ENCODE measurements around the gene RXRA. TPM values are rescaled to one million over a fixed set of nuclear protein-coding genes. Genes with fewer than 3 reads are reported as not detected.
A peak's percentile ranks its signal among the peaks of the same experiment; 100 is the strongest.

Gene RXRA
- total RNA-seq, 1 donor from 2014 or later, result 20.5 TPM

DNA sequence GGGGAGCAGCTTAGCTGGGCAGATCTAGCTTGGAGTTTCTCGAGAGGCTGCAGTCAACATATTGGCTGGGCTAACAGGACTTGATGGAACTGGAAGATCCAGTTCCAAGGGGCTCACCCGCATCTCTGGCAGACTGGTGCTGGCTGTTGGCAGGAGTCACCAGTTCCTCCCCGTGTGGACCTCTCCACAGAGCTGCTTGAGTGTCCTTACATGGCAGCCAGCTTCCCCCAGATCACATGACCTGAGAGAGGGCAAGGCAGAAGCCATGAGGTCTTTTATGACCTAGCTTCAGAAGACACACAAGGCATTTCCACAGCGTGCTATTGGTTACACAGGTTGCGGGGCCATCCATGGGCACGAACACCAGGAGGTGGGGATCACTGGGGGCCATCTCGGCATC lies 26.4 kb upstream of the RXRA start:
- Mint-ChIP-seq H3K36me3 (ENCODE audit: unreplicated experiment) (peaks cover 4% of the 10 kb centered on the region), H3K27me3 (ENCODE audit: unreplicated experiment) (peaks cover 3% of the 10 kb centered on the region), H3K4me1 (ENCODE audit: low read depth, unreplicated experiment) (no peaks in the 10 kb centered on the region), H3K9me3 (ENCODE audit: unreplicated experiment) (no peaks in the 10 kb centered on the region), H3K4me3 (ENCODE audit: unreplicated experiment) (no peak overlapping the region), H3K27ac (ENCODE audit: unreplicated experiment) (no peak overlapping the region)
- TF ChIP-seq, protein P1, sequence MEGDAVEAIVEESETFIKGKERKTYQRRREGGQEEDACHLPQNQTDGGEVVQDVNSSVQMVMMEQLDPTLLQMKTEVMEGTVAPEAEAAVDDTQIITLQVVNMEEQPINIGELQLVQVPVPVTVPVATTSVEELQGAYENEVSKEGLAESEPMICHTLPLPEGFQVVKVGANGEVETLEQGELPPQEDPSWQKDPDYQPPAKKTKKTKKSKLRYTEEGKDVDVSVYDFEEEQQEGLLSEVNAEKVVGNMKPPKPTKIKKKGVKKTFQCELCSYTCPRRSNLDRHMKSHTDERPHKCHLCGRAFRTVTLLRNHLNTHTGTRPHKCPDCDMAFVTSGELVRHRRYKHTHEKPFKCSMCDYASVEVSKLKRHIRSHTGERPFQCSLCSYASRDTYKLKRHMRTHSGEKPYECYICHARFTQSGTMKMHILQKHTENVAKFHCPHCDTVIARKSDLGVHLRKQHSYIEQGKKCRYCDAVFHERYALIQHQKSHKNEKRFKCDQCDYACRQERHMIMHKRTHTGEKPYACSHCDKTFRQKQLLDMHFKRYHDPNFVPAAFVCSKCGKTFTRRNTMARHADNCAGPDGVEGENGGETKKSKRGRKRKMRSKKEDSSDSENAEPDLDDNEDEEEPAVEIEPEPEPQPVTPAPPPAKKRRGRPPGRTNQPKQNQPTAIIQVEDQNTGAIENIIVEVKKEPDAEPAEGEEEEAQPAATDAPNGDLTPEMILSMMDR (IDR thresholded peaks at IDR 0.05; ENCODE audit: partially characterized antibody, unreplicated experiment), result no peak
- DNase-seq, result peak; percentile 1

DNA sequence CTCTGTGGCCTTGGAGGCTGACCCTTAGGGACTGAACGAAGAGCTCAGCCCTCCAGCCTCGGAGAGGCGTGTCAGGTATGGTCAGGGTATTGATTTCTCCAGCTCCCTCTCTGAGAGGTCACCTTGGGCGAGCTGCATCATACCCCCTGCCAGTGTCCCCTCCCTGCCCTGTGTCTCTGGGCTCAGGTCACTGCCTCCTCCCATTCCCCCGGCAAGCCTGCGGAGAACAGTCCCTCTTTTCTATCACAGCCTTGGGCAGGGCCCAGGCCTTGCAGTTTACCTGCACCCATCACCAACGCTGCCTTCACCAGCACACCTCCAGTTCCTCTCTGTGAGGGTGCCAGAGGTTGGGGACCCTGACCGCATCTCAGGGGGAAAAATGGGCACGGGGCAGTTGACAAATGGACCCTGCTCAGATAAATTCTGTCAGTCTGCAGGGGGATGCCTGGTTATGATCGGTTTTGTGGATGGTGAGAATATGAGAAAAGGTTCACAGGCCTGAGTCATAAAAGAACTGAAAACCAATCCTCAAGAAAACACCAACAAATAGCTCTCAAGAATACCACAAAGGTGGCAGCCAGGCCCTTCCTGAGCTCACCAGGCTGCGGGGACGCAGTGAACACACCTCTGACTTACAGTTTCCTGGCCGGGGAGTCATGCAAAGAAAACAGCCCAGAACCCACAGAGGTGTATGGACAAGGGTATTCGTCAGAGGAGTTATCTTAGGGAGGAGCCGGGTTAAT lies 24.7 kb upstream of the RXRA start:
- H3K27ac Mint-ChIP-seq (ENCODE audit: unreplicated experiment), result no peak overlapping the region
- no peaks in the 10 kb centered on the region for H3K4me1 Mint-ChIP-seq (ENCODE audit: low read depth, unreplicated experiment)
- H3K27me3 Mint-ChIP-seq (ENCODE audit: unreplicated experiment), result peaks cover 3% of the 10 kb centered on the region
- peak; percentile 12 for DNase-seq
- H3K36me3 Mint-ChIP-seq (ENCODE audit: unreplicated experiment), result peaks cover 4% of the 10 kb centered on the region
- TF ChIP-seq, protein P1 (IDR thresholded peaks at IDR 0.05; ENCODE audit: partially characterized antibody, unreplicated experiment), result no peak
- no peak overlapping the region for H3K4me3 Mint-ChIP-seq (ENCODE audit: unreplicated experiment)
- no peaks in the 10 kb centered on the region for H3K9me3 Mint-ChIP-seq (ENCODE audit: unreplicated experiment)

DNA sequence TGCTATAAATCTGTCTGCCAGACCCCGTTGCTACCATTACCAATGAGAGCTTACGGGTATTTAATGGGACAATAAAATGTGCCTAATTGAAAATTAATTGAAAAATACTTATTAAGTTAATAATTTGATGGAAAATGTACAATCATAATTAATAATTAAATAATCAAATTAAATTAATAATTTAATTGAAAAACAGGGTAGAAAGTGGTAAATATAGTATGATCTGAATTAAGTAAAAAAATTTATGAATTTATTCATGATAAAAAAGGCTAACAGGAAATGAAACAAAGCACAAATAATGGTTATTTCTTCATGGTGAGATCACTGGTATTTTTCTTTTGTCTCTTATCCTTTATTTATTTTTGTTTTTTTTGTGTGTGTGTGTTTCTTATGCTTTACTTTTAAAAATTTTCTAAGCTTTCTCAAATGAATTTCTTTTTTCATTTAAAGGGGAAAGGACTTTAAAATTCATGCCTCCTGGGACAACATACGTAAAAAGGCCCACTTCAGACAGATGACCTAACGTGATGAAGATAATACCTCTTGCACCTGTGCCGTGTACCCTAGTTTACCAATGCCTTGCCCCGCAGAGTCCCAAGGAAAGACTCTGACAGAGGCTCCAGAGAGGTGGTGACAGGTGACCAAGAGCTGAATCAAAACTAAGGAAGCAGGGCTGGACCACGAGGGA lies 24.0 kb upstream of the RXRA start:
- Mint-ChIP-seq H3K4me3 (ENCODE audit: unreplicated experiment) (no peak overlapping the region), H3K4me1 (ENCODE audit: low read depth, unreplicated experiment) (no peaks in the 10 kb centered on the region), H3K9me3 (ENCODE audit: unreplicated experiment) (no peaks in the 10 kb centered on the region), H3K36me3 (ENCODE audit: unreplicated experiment) (peaks cover 4% of the 10 kb centered on the region), H3K27ac (ENCODE audit: unreplicated experiment) (no peak overlapping the region), H3K27me3 (ENCODE audit: unreplicated experiment) (peaks cover 3% of the 10 kb centered on the region)
- DNase-seq, result no peak
- TF ChIP-seq, protein P1 (IDR thresholded peaks at IDR 0.05; ENCODE audit: partially characterized antibody, unreplicated experiment), result no peak

DNA sequence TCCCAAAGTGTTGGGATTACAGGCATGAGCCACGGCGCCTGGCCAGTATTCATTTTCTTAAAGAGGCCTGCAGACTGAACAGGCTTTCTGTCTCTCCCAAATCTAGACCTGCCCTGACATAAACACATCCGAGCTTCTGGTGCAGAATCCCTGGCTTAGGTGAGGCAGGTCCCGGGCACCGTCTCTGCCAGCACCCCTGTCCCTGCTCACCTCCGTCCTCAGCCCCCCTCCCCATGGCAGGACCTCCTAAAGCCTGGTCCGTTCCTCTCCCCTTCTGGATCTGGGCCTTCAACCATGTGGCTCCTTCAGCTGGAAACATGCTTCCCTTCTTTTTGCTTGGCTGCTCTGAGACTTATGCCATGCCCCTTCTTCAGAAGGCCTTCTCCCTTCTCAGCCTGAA lies 22.7 kb upstream of the RXRA start:
- TF ChIP-seq, protein P1 (IDR thresholded peaks at IDR 0.05; ENCODE audit: partially characterized antibody, unreplicated experiment), result no peak
- peaks cover 4% of the 10 kb centered on the region for H3K36me3 Mint-ChIP-seq (ENCODE audit: unreplicated experiment)
- no peaks in the 10 kb centered on the region for H3K4me1 Mint-ChIP-seq (ENCODE audit: low read depth, unreplicated experiment)
- H3K4me3 Mint-ChIP-seq (ENCODE audit: unreplicated experiment), result no peak overlapping the region
- DNase-seq, result peak; percentile 3
- H3K27me3 Mint-ChIP-seq (ENCODE audit: unreplicated experiment), result peaks cover 3% of the 10 kb centered on the region
- peaks cover 1% of the 10 kb centered on the region for H3K9me3 Mint-ChIP-seq (ENCODE audit: unreplicated experiment)
- no peak overlapping the region for H3K27ac Mint-ChIP-seq (ENCODE audit: unreplicated experiment)

DNA sequence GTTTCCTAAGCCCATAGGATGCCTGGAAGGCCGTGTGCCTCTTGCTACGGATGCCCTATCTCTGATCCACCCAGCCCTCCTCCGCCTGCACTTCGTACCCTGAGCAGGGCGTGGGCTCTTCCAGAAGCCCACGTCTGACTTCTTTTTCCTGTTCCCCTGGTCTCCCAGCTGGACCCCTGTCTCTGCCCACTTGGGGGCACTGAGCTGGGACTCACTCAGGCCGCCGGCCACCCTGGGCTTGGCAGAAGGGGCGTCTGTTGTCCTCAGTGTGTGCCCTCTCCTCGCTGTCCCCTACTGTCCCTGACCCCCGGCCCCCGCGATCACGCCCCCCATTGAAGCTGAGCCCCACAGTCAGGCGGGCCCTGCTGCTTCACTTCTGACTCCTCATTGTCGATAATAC lies 22.0 kb upstream of the RXRA start:
- Mint-ChIP-seq H3K4me1 (ENCODE audit: low read depth, unreplicated experiment) (no peaks in the 10 kb centered on the region), H3K27ac (ENCODE audit: unreplicated experiment) (no peak overlapping the region), H3K4me3 (ENCODE audit: unreplicated experiment) (no peak overlapping the region), H3K36me3 (ENCODE audit: unreplicated experiment) (peaks cover 4% of the 10 kb centered on the region), H3K27me3 (ENCODE audit: unreplicated experiment) (peaks cover 2% of the 10 kb centered on the region), H3K9me3 (ENCODE audit: unreplicated experiment) (peaks cover 1% of the 10 kb centered on the region)
- TF ChIP-seq, protein P1 (IDR thresholded peaks at IDR 0.05; ENCODE audit: partially characterized antibody, unreplicated experiment), result no peak
- peak; percentile 2 for DNase-seq

Measured in glutamatergic neuron (in vitro differentiated cells).